ENCODE data around the gene TNS1. TPM values are rescaled to one million over a fixed set of nuclear protein-coding genes. Genes with fewer than 3 reads are reported as not detected.

The TNS1 gene
- total RNA-seq, 1 donor: 48.9 TPM

DNA sequence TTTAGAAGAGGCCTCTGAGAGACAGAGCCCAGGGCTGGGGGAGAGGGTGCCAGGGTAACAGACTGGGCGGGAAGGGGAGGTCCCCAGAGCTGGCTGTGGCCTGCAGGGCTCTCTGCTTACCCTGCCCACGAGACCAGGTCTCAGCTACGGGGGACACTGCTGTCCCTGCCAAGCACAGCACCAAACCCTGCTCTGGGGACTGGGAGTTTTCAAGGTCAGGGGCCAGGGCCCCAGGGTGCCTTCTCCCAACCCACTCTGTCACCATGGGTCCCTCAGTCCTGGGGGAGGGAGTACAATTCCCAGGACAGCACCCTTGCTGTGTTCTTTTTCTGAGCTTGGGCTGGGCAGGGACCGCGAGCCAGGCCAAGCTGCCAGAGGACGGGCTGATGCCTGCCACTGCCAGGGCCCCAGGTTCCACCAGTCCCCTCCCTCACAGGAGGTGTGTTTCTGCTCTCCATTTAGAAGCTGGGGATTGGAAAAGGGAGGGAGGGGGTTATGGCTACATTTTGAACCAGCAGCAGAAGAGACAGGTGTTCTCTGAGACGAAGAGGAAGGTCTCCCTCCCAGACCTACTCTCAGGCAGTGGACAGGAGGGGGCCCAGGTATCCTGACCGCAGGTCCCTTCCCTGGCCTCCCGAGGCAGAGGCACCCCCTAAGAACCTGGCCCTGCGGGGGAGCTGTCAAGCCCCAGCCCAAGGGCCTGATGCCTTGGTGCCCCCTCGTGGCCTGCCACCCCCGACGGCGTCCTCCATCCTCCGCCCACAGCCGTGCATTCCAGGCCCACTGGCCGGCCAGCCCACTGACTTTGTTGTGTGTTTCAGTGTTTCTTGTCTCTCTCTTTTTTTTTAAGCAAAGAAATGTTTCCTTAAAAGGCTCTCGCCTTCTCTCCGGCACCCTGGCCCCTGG, 80.4 kb downstream of the TNS1 start:
- Histone ChIP-seq H3K4me2 (ENCODE audit: insufficient read depth, low read length) (peak overlapping the region; percentile 15), H3K4me1 (ENCODE audit: insufficient read depth, low read length) (peaks cover 49% of the 10 kb centered on the region), H3K9me3 (ENCODE audit: low read depth, low read length) (no peaks in the 10 kb centered on the region), H3K27ac (ENCODE audit: low read depth, low read length) (peak overlapping the region; percentile 80), H3K27me3 (ENCODE audit: insufficient read depth, low read length) (no peaks in the 10 kb centered on the region), H4K20me1 (ENCODE audit: insufficient read depth, low read length) (peaks cover 2% of the 10 kb centered on the region), H3K4me3 (ENCODE audit: insufficient read depth, low read length) (no peak overlapping the region), H2AFZ (ENCODE audit: low read length) (no peak overlapping the region), H3K36me3 (ENCODE audit: insufficient read depth, low read length) (peaks cover 12% of the 10 kb centered on the region), H3K79me2 (ENCODE audit: insufficient read depth, low read length) (peaks cover 83% of the 10 kb centered on the region)
- TF ChIP-seq, protein P1, sequence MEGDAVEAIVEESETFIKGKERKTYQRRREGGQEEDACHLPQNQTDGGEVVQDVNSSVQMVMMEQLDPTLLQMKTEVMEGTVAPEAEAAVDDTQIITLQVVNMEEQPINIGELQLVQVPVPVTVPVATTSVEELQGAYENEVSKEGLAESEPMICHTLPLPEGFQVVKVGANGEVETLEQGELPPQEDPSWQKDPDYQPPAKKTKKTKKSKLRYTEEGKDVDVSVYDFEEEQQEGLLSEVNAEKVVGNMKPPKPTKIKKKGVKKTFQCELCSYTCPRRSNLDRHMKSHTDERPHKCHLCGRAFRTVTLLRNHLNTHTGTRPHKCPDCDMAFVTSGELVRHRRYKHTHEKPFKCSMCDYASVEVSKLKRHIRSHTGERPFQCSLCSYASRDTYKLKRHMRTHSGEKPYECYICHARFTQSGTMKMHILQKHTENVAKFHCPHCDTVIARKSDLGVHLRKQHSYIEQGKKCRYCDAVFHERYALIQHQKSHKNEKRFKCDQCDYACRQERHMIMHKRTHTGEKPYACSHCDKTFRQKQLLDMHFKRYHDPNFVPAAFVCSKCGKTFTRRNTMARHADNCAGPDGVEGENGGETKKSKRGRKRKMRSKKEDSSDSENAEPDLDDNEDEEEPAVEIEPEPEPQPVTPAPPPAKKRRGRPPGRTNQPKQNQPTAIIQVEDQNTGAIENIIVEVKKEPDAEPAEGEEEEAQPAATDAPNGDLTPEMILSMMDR (IDR thresholded peaks at IDR 0.05; ENCODE audit: extremely low read depth, low read depth, low read length): peak; percentile 24
- peak; percentile 87 for DNase-seq (ENCODE audit: insufficient read length, low spot score, missing footprints)

DNA sequence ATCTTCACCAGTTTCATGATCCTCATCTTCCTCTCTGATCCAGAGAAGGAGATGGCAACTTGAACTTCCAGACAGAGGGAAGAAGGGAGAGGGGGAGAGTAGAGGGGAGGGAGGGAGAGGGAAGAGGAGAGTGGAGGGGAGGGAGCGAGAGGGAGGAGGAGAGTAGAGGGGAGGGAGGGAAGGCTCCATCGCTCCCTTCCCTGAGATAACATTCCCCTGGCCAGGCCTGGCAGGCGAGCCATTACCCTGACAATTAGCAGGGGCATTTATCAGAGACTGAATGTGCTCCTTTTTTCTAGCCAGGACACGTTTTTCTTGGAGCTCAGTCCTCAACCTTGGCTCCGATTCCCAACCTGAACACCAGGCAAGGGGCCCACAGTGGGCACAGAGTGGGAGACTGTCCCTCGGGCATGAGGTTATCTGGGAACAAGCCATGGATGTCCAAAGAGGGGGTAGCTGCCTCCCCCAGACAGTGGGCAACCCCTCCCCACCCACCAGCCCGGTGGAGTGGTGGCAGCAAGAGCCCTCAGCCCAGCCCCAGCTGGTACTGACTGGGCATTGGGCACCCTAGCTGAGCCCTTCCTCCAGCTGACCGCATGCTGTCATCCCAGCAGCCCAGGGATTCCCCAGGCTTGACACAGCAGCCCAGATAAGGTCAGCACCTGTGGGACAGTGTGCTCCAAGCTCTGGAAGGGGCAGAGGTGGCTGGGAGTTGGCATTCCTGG, 81.8 kb downstream of the TNS1 start:
- Histone ChIP-seq H3K79me2 (ENCODE audit: insufficient read depth, low read length) (peaks cover 76% of the 10 kb centered on the region), H3K4me2 (ENCODE audit: insufficient read depth, low read length) (peak overlapping the region; percentile 52), H3K4me1 (ENCODE audit: insufficient read depth, low read length) (peaks cover 49% of the 10 kb centered on the region), H3K36me3 (ENCODE audit: insufficient read depth, low read length) (peaks cover 25% of the 10 kb centered on the region), H3K27me3 (ENCODE audit: insufficient read depth, low read length) (no peaks in the 10 kb centered on the region), H3K4me3 (ENCODE audit: insufficient read depth, low read length) (no peak overlapping the region), H3K27ac (ENCODE audit: low read depth, low read length) (peak overlapping the region; percentile 80), H2AFZ (ENCODE audit: low read length) (no peak overlapping the region), H4K20me1 (ENCODE audit: insufficient read depth, low read length) (peaks cover 5% of the 10 kb centered on the region), H3K9me3 (ENCODE audit: low read depth, low read length) (no peaks in the 10 kb centered on the region)
- DNase-seq (ENCODE audit: insufficient read length, low spot score, missing footprints): peak; percentile 89
- TF ChIP-seq, protein P1 (IDR thresholded peaks at IDR 0.05; ENCODE audit: extremely low read depth, low read depth, low read length): no peak

DNA sequence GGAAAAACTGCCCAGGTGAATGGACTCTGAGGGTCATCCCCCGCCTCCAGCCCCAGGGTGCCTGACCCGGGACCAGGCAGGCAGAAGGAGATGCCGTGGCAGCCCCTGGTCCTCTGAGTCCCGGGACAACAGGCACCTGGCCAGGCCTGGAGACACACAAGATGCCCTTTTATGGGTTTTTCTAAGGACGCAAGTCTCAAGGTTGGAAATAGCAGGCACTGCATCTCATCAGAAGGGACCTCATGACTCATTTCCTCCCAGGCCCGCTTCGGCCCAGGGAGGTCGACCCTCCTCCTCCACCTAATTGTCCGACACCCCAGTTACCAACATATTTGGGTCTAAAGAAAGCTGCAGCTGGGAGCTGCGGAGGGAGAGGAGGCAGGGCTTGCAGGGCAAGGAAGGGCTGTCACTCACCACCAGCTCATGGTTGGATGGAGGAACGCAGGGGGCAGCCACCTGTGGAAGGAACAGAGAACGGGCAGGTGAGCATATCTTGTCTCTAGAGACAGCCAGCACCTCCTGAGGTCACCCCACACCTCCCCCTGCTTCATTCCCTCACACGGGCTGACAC, 82.9 kb downstream of the TNS1 start:
- H3K4me1 ChIP-seq (ENCODE audit: insufficient read depth, low read length): peaks cover 49% of the 10 kb centered on the region

More for the DNA sequence above, 82.9 kb downstream of the TNS1 start:
- no peaks in the 10 kb centered on the region for H3K9me3 ChIP-seq (ENCODE audit: low read depth, low read length)
- H3K27ac ChIP-seq (ENCODE audit: low read depth, low read length): peak overlapping the region; percentile 53
- peaks cover 36% of the 10 kb centered on the region for H3K36me3 ChIP-seq (ENCODE audit: insufficient read depth, low read length)
- peak overlapping the region; percentile 1 for H3K4me3 ChIP-seq (ENCODE audit: insufficient read depth, low read length)
- no peaks in the 10 kb centered on the region for H3K27me3 ChIP-seq (ENCODE audit: insufficient read depth, low read length)
- H3K4me2 ChIP-seq (ENCODE audit: insufficient read depth, low read length): peak overlapping the region; percentile 52
- TF ChIP-seq, protein P1 (IDR thresholded peaks at IDR 0.05; ENCODE audit: extremely low read depth, low read depth, low read length): no peak
- H4K20me1 ChIP-seq (ENCODE audit: insufficient read depth, low read length): peaks cover 13% of the 10 kb centered on the region
- DNase-seq (ENCODE audit: insufficient read length, low spot score, missing footprints): peak; percentile 94
- H2AFZ ChIP-seq (ENCODE audit: low read length): no peak overlapping the region
- peaks cover 74% of the 10 kb centered on the region for H3K79me2 ChIP-seq (ENCODE audit: insufficient read depth, low read length)
